ENCODE data around the gene SLC6A1.

SLC6A1 gene

DNA sequence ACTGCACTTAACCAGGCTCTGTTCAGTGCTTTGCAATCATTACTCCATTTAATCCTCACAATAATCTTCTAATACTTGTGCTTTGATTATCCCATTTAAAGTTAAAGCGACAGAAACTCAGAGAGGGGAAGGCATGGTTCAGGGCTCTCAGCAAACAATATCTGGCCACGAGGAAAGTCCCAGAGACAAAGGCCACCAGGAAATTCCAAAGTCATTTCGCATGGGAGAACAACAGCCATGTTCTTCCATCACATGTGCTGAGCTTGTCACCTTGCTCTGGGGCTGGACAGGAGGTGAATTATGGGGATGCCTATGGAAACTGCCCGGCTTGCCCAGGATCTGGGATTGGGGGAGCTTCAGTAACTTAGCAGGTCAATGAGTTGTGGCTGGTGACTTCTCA, 95.5 kb downstream of the SLC6A1 start:
- Histone ChIP-seq H3K4me1 (ENCODE audit: low read length) (no peaks in the 10 kb centered on the region), H3F3A (ENCODE audit: insufficient read depth, low read length) (no peaks in the 10 kb centered on the region), H3K9me2 (replicated peaks; ENCODE audit: insufficient read depth, low read length) (no peaks in the 10 kb centered on the region), H3K79me2 (ENCODE audit: low read length) (no peaks in the 10 kb centered on the region), H3K27ac (ENCODE audit: low read length) (no peak overlapping the region), H3K4me2 (ENCODE audit: low read depth, low read length) (no peak overlapping the region), H3K4me3 (ENCODE audit: low read length) (no peak overlapping the region), H3K9ac (ENCODE audit: low read length) (no peak overlapping the region), H3K27me3 (replicated peaks; ENCODE audit: insufficient read depth, low read length) (peaks cover 39% of the 10 kb centered on the region; the same call in 1 of the 2 replicates), H2AFZ (ENCODE audit: low read length) (no peak overlapping the region), H4K20me1 (ENCODE audit: insufficient read depth, low read length) (no peaks in the 10 kb centered on the region), H3K9me3 (replicated peaks; ENCODE audit: insufficient read depth, low read length) (no peaks in the 10 kb centered on the region), H3K36me3 (replicated peaks; ENCODE audit: insufficient read depth, low read length) (no peaks in the 10 kb centered on the region)
- TF ChIP-seq EZH2 (optimal IDR thresholded peaks at IDR 0.05; ENCODE audit: low read depth, low read length) (no peak), EZH2phosphoT487 (IDR thresholded peaks at IDR 0.05; ENCODE audit: low read length) (no peak)
- TF ChIP-seq, protein P1, sequence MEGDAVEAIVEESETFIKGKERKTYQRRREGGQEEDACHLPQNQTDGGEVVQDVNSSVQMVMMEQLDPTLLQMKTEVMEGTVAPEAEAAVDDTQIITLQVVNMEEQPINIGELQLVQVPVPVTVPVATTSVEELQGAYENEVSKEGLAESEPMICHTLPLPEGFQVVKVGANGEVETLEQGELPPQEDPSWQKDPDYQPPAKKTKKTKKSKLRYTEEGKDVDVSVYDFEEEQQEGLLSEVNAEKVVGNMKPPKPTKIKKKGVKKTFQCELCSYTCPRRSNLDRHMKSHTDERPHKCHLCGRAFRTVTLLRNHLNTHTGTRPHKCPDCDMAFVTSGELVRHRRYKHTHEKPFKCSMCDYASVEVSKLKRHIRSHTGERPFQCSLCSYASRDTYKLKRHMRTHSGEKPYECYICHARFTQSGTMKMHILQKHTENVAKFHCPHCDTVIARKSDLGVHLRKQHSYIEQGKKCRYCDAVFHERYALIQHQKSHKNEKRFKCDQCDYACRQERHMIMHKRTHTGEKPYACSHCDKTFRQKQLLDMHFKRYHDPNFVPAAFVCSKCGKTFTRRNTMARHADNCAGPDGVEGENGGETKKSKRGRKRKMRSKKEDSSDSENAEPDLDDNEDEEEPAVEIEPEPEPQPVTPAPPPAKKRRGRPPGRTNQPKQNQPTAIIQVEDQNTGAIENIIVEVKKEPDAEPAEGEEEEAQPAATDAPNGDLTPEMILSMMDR (IDR thresholded peaks at IDR 0.05; ENCODE audit: low read length) = no peak
- DNase-seq = no peak

DNA sequence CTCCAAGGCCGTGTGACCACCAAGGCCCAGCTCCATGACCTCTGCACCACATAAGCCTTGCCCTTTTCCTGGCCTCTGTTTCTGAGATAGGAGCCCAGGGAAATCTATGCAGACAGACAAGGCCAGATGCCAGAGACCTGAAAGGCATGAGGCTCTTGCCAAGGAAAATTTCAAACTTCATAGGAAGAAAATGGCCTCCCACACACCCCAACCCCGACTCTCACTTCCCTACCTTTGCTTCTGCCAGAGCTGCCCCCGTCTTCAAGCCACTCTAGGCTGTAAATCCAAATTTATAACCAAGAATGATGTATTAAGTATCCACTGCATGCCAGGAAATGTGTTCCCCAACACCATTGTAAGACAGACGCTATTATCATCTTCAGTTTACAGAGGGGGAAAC, 96.3 kb downstream of the SLC6A1 start:
- no peaks in the 10 kb centered on the region for H3K36me3 ChIP-seq (replicated peaks; ENCODE audit: insufficient read depth, low read length)
- no peaks in the 10 kb centered on the region for H4K20me1 ChIP-seq (ENCODE audit: insufficient read depth, low read length)
- H2AFZ ChIP-seq (ENCODE audit: low read length) = no peak overlapping the region
- no peak overlapping the region for H3K27ac ChIP-seq (ENCODE audit: low read length)
- DNase-seq = no peak
- H3K79me2 ChIP-seq (ENCODE audit: low read length) = no peaks in the 10 kb centered on the region
- H3K4me2 ChIP-seq (ENCODE audit: low read depth, low read length) = no peak overlapping the region
- H3K9me2 ChIP-seq (replicated peaks; ENCODE audit: insufficient read depth, low read length) = no peaks in the 10 kb centered on the region
- no peaks in the 10 kb centered on the region for H3K9me3 ChIP-seq (replicated peaks; ENCODE audit: insufficient read depth, low read length)
- H3K27me3 ChIP-seq (replicated peaks; ENCODE audit: insufficient read depth, low read length) = peaks cover 39% of the 10 kb centered on the region; the same call in 1 of the 2 replicates
- H3K4me3 ChIP-seq (ENCODE audit: low read length) = no peak overlapping the region
- H3K4me1 ChIP-seq (ENCODE audit: low read length) = no peaks in the 10 kb centered on the region
- no peaks in the 10 kb centered on the region for H3F3A ChIP-seq (ENCODE audit: insufficient read depth, low read length)
- TF ChIP-seq, protein P1 (IDR thresholded peaks at IDR 0.05; ENCODE audit: low read length) = no peak
- no peak for TF ChIP-seq EZH2phosphoT487 (IDR thresholded peaks at IDR 0.05; ENCODE audit: low read length)
- TF ChIP-seq EZH2 (optimal IDR thresholded peaks at IDR 0.05; ENCODE audit: low read depth, low read length) = no peak
- H3K9ac ChIP-seq (ENCODE audit: low read length) = no peak overlapping the region
